ENCODE measurements around the gene AMZ1.

Gene AMZ1, protein sequence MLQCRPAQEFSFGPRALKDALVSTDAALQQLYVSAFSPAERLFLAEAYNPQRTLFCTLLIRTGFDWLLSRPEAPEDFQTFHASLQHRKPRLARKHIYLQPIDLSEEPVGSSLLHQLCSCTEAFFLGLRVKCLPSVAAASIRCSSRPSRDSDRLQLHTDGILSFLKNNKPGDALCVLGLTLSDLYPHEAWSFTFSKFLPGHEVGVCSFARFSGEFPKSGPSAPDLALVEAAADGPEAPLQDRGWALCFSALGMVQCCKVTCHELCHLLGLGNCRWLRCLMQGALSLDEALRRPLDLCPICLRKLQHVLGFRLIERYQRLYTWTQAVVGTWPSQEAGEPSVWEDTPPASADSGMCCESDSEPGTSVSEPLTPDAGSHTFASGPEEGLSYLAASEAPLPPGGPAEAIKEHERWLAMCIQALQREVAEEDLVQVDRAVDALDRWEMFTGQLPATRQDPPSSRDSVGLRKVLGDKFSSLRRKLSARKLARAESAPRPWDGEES

DNA sequence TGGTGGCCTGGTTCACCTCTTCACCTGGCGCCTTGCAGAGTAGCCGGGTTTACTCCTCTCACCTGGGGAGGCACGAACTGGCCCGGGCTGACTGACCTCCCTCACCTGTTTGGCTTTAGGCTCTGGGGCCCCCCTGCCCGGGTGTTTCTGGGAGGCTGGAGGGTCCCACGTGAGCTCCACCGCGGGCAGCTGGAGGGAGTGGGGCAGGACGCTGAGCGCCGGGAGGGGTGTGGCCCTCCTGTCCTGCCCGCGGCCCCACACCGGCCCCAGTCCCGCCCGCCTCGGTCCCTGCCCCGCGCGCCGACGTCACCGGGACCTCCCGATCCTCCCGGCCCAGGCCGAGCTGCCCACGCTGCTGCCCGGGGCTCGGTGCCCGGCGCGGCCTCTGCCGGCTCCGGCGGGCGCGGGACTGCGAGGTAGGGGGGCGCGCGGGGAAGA is at the start of gene AMZ1:
AMZ1 (plus strand) TSS at position 322 of the 438 bp plus-strand sequence. CDS start 12,250 bp downstream, outside the sequence.
- FAIRE-seq: no peak

DNA sequence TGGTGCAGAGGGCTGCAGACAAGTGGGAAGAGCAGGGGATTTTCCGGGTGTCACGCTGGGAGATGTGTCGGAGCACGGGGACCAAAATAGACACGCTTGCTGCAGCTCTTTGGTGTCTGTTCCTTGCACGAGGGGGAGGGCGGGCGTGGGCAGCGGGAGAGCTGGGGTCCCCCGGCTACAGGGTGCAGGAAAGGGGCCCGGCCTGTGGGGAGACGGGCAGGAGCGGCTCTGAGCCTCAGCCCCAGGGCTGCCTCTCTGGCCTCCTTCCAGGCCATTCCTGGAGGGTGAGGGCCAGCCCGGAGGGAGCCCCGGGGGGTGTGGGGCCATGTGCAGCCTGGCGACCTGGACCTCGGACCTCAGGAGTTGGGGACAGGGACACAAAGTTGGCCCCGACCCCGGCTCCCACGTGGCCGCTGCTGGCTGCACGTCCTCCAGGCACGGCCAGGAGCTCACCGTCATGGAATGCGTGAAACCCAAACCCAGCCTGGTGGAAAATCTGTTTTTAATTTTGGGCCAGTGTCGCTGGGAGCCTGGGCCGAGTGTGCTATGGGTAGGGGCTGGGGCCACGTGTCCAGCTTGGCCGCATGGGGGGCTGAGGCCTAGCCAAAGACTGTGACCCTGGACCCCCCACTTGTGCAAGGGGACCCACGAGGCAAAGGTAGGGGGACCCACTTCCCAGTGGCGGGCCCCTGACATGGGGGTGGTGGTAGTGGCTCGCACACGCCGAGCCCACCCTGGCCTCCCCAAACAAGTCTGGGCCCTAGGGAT is 49.6 kb upstream of the AMZ1 start:
- no peak for FAIRE-seq

DNA sequence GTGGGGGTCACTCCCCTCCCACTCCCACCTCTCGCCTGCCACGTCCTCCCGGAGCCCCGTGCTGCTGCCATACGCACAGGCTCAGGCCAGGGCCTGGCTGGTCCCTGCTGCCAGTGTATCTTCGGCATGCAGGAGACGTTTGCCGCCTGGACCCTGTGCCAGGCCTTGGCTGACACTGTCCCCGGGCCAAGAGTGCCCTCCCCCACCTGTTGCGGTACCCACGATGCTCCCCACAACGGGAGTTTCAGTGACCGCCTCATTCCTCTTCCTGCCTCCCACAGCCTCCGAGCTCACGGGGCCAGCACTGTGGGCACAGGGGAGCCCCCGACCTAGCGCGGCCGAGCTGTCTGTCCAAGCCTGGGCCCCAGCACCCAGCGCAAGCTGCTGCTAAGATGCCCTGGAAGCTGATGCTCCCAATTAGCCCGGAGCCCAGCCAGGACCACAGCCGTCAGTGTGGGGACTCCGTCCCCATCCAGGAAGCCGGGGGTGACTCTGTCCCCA is 48.8 kb upstream of the AMZ1 start:
- FAIRE-seq: no peak

DNA sequence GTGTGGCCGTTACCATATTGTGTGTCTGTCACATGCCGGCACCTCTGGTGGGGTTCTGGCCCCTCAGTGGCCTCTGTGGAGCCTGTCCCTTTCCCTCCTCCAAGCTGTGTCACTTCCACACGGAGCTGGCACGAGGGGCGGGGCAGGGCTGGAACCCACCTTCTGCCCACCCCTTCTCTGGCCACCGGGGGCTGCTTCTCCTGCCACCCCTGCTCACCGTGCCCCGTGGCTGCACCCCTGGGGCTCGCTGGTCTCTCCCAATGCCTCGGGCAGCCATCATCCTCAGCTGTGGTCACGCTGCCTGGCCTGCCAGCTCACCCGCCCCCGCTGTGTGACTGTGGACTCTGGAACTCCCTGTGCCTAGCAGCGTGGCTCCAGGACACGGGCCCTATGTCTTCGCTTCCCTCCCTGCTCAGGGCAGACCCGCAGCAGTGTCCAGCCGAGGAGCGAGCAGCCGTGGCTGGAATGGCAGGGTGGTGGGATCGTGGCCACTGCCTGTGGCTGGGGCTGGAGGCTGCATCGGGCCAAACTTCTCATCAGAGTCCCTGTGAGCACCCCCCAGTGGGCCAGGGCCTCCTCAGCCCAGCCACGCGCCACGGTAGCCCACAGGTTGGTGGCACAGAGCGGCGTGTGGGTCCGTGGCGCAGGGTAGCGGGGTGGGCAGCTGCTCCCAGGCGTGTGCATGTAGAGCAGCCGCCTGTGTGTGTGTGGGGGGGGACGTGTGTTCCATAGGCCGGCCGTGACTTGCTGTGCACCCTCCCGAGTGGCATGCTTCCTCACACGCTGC is 48.1 kb upstream of the AMZ1 start:
- FAIRE-seq: no peak

DNA sequence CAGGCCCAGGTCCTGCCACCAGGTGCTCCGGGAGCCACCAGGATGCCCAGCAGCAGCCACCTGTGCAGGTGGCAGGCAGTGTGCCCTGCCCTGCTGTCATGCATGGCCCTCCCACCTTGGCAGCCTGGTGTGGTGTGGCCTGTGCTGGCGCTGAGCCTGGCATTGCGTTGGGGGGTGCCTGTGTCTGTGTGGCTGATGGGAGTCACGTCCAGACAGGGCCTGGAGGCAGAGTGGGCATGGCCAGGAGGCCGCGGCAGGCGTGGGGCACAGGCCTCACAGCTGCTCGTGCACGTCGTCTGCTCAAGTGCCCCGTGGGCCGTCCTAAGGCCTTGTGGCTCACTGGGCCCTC is 47.5 kb upstream of the AMZ1 start:
- FAIRE-seq: no peak

DNA sequence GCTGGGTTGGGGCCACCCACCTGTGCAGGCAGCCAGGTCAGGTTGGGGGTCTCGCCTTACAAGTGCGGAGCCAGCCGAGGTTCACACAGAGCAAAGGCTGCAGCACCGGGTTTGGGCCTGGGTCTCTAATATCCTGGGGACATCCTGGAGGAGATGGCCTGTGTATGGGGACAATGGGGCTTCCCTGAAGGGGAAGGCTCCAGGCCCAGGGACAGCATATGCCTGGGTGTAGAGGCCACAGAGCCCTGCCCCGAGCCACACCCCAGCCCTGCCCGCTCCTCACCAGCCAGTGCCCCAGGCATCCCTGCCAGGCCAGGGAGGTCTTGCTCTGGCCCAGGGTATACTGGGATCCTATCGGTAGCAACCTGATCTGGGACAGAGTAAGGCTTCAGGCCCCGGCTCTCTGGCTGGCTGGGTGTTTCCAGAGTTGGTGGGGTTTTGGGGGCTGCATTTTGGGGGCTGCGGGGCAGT is 47.1 kb upstream of the AMZ1 start:
- no peak for FAIRE-seq

DNA sequence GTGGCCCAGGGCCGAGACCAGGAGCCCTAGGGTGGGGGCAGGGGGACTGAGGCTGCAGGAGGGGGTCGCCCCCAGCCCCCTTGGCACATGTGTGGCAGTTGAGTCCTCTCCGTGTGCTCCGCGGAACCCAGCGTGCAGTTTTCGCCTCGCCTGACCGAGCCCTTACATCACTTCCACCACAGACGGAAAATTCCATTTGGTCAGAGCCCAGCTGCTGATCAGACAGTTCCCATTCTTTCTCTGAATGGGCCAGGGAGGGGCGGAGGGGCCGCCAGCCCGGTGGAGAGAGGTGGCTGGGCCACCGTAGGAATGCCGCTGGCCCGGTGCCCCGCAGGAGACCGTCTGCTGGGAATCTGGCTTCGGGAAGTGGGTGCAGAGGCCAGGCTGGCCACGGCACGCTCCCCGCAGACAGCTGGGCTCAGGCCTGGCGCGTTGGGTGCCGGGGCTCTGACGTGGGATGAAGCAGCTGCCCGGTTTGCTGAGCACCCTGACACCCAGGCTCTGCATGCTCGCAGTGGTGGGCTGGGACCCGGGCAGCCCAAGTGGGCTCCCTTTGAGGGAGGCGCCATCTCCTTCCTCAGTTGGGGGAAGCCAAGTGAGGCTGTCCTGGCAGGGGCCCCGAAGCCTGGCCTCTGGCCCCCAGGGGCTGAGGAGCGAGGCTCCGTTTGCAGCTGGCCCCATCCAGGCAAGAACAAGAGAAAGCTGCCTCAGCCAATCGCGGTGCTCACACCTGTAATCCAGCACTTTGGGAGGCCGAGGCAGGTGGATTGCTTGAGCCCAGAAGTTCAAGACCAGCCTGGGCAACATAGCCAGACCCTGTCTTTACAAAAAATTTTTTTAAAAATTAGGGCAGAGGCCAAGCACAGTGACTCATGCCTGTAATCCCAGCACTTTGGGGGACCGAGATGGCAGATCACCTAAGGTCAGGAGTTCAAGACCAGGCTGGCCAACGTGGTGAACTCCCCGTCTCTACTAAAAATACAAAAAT is 46.3 kb upstream of the AMZ1 start:
- no peak for FAIRE-seq

DNA sequence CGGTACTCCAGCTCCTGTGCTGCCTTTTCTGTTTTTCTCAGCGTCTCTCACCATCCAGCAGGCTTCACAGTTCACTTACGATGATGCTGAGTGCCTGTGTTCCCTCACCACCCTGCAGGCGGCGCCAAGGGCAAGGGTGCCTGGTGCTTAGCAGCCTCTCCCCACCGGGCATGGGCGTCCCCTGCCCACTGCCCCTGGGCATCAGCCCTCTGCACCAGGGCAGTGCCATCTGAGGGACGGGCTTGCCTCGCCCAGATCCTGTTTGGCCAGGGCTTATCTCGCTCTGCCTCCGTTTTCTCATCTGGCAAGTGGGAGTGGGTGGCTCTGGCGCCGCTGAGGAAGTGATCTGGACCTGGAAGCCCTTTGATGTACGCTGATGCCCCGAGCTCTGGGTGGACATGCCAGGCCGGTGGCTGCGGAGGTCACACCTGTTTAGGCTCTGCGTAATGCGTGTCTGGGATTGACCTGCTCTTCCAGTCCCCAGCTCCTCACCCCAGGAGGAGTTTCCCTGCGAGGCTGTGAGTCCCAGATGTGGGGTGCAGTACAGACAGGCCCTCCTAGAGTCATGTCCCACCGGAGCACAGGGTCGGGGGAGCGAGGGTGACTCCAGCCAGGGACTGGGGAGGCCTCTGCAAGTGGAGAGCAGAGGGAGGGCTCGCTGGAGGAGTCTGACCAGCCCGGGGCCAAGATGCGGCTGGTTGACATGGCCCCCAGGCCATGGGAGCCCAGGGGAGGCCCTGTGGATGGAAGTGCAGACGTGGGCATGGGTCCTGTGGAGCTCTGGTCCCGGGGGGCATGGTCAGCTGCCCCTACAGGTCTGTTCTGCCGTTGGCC is 44.4 kb upstream of the AMZ1 start:
- no peak for FAIRE-seq

DNA sequence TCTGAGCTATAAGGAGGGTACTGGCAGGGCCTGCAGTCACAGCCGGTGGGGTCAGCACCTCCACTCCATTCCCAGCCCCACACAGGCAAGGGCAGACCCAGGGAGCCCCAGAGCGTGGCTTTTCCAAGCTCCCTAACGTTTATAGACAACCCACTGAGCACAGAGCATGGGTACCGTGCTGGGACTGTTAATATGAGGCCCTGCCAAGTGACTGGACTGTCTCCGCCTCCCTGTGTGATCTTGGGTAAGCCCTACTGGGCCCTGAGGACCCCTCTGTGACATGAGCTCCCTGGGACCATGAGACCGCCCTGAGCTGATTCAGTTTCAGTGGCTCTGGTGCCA is 43.8 kb upstream of the AMZ1 start:
- FAIRE-seq: no peak

DNA sequence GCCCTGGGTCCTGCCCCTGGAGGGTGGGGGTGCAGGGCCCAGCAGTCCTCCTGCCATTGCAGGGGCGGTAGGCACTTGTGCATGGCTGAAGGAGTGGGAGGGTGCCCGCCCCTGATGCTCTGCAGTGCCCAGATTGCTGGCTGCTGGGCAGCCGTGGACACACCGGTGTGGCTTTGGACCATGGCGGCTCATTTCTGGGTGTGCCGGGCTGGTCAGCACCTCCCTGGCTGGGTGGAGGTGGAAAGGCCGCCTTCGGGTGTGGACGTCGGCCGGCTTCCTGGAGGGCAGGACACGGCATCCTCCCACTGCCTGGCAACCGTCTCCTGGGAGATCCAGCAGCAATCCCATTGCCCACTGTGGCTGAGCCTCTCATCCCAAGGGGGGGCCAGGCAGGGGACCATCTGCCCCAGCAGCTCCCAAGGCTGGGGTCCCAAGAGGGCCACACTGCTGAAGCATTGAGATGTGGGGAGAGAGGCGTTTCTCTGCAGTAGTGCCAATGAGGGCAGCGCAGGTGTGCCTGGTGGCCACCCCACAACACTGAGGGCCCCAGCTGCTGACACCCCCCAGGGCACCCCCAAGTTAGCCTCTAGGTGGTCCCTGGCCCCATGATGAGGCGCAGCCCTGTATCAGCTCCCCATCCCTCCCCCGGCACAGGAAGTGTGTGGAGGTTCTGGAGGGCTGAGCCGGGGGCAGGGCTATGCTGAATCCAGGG is 43.3 kb upstream of the AMZ1 start:
- FAIRE-seq: no peak

DNA sequence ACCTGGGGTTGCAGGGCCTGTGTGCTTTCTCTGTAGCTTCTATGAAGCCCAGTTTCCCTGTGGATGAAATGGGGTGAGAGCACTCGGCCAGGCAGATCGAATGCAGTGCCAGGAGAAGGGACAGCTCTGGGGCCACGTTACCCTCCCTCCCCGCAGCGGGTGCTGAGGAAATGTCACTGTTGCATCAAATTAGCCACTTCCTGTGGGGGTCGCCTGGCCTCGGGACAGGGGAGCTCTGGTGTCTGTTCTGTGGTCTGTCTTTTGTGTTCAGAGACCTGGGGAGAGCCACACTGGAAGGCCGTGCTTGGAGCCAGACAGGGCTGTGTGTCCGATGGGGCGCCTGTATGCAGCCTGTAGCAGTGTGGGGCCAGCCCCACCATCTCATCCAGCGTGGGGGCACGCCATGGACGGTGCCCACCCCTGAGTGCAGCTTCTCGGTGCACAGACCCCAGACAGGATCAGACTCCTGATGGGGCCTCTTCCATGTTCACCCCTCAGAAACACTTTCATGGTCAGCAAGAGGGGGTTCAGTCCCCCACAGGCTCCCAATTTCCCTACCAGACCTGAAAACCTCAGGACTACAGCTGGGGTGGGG is 42.6 kb upstream of the AMZ1 start:
- no peak for FAIRE-seq

DNA sequence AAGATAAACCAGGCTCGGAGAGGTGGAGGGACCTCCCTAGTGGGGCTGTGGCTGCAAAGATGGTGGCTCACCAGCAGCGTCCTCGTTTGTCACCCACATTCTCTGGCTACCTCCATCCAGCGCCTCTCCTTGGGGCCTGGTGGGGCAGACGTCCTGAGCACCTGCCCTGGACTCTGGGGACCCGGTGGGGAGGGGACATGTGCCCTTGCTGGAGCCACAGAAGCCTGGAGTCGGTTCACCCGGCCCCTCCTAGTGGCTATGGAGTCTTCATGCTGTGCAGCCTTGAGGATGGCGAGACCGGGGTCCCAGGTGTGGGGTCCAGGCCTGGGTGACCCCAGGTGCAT is 41.7 kb upstream of the AMZ1 start:
- no peak for FAIRE-seq

DNA sequence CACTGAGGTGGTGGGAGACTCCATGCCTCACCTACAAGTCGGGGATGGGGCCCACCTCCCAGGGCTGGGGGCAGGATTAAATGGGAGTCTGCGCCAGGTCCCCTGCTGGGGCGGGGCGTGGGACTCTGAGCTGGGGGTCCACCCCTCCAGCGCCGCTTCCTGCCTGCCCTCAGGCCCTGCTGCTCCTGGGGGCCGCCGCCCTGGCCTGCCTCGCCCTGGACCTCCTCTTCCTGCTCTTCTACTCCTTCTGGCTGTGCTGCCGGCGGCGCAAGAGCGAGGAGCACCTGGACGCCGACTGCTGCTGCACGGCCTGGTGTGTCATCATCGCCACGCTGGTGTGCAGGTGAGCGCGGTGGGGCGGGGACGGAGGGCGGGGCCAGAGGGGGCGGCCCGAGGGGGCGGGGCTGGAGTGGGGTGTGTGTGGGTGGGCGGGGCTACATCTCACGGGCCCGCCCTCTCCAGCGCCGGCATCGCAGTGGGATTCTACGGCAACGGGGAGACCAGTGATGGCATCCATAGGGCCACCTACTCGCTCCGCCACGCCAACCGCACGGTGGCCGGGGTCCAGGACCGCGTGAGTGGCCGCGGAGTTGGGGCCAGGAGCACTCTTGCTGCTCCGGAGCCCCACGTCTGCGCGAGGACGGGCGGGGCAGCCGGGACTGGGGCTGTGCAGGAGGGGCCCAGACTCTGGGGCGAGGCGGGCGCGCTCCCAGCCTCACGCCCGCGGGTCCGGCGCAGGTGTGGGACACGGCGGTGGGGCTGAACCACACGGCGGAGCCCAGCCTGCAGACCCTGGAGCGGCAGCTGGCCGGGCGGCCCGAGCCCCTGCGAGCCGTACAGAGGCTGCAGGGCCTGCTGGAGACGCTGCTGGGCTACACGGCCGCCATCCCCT is 41.1 kb upstream of the AMZ1 start:
- no peak for FAIRE-seq

DNA sequence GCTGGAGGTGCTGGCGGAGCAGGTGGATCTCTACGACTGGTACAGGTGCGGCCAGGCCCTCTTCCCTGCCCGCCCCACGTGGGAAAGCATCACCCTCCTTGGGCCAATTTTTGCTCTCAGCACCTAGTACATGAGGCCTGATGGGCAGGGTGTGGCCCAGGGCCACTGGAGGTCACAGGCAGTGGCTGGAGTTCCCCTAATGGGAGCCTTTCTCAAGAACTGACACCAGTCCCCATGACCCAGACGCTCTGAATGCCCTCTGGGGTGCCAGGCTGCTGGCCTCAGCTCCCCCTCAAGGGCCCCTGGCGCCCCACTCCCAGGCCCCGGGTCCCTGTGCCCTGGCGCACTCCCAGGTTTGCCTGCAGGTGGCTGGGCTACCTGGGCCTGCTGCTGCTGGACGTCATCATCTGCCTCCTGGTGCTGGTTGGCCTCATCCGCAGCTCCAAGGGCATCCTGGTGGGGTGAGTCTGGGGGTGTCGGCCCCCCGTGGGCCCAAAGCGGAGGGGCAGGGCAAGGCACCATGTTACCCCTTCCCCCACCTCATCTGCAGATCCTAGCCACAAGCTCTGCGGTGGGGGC is 40.3 kb upstream of the AMZ1 start:
- no peak for FAIRE-seq

DNA sequence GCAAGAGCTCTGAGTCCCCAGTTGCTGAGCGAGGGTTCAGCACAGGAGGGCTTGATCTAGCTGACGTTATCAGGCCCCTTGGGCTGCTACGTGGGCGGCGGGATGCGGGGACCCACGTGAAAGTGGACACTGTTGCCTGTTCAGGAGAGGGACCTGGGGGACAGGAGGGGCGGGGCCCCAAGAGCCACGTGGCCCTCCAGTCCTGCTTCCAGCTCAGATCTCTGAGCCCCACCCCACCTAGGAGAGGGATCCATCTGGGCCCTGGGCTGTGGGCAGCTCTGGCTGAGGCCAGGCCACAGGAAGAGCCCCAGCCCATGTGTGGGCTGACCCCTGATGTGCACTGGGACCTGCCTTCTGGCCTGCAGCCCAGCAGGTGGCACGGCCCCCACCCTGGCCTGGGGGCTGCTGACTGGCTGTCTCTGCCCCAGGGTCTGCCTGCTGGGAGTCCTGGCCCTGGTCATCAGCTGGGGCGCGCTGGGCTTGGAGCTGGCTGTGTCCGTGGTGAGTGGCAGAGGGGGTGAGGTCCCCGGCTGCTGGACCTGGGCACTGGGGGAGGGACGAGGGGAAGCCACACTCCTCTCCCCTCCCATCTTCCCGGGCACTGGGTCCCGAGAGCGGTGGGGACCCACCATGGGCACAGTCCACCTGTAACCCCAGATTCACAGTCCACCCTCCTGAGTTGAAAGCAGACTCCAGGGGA is 38.7 kb upstream of the AMZ1 start:
- no peak for FAIRE-seq

DNA sequence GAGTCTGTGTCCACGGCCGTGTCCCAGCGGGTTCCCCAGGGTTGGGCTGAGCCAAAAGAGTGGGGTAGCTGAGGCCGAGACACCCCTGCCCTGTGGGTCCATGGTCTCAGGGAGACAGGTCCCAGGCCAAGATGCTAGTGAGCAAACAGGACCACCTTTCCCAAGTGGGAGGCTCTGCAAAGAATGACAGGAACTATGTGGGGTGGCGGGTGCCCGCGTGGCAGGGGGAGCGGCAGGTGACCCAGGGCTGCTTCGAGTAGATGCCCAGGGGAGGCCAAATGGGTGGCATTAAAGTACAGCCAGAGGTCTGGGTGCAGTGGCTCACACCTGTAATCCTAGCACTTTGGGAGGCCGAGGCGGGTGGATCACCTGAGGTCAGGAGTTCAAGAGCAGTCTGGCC is 38.0 kb upstream of the AMZ1 start:
- FAIRE-seq: no peak

DNA sequence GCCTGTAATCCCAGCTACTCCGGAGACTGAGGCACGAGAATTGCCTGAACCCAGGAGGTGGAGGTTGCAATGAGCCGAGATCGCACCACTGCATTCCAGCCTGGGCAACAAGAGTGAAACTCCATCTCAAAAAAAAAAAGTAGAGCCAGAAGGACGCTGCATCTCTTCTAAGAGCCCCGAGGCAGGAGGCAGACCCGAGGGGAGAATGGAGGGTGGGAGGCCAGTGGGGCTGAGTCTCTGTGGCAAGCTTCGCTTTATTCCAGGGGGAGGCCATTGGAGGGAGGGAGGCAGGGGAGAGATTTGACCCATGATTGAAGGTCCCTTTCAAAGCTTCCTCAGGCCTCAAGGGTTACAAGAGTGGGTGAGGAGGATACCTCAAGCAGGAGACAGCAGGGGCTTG is 37.6 kb upstream of the AMZ1 start:
- no peak for FAIRE-seq

DNA sequence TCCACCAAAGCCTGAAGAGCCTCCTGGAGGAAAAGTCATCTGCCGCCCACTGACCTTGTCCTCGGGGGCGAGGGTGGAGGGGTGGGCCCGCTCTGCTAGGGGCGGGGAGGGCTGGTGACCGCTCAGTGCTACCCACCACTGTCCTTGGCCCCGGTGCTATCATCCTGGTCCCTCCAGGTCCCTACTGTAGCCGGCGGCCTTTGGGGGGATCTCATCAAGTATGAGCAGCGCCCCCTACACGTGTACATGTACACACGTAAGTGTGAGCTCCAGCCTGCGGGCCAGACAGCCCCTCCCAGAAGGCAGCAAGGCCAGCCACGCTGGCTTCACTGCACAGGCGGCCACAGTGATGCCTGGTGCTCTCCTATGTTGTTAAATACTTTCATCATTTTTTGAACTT is 36.7 kb upstream of the AMZ1 start:
- FAIRE-seq: no peak
